Stimulated activated CD8-positive, alpha-beta memory T cell treated with anti-CD3 and anti-CD28 coated beads, Interleukin-2, amount 100 ng/mL, for 1 hour (primary cell): Measurements from ENCODE around the gene USHBP1.

ENCODE experiments used
- DNase-seq, 2 donors: peaks; one replicate each; pipeline ENCODE4 v3.0.0-alpha.2; 2020; ENCODE audit warnings: low read depth in 2 of 2

Gene USHBP1

DNA sequence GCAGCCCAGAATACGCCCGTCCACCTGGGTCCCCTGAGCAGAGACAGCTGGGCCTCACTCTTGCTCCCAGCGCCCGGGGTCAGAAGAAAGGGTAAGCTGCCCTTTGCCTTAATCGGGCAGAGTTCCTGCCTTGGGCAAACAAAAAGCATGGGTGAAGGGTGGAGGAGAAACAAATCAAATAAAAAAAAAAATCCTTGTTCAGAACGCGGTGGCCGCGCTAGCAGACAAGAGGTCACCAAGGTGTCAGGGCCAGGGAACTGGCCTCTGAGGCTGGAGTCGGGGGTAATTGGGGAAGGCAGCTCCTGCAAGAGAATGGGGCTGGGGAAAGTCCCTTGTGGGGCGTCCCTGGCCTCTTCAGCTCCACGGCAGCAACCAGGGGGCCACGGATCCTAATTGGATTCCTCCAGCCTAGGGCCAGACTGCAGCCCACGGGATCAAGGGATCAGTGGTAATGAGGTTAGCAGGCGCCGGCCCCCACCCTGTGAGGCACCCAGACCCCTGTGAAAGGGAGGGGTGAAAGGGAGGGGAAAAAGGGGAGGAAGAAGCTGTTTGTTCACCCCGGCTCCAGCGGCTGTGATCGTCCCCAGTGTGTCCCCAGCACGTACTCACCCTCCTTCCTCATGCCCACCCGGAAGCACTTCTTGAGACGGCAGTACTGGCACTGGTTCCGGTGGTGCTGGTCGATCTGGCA lies 24.3 kb downstream of the USHBP1 start:
- DNase-seq: no peak

DNA sequence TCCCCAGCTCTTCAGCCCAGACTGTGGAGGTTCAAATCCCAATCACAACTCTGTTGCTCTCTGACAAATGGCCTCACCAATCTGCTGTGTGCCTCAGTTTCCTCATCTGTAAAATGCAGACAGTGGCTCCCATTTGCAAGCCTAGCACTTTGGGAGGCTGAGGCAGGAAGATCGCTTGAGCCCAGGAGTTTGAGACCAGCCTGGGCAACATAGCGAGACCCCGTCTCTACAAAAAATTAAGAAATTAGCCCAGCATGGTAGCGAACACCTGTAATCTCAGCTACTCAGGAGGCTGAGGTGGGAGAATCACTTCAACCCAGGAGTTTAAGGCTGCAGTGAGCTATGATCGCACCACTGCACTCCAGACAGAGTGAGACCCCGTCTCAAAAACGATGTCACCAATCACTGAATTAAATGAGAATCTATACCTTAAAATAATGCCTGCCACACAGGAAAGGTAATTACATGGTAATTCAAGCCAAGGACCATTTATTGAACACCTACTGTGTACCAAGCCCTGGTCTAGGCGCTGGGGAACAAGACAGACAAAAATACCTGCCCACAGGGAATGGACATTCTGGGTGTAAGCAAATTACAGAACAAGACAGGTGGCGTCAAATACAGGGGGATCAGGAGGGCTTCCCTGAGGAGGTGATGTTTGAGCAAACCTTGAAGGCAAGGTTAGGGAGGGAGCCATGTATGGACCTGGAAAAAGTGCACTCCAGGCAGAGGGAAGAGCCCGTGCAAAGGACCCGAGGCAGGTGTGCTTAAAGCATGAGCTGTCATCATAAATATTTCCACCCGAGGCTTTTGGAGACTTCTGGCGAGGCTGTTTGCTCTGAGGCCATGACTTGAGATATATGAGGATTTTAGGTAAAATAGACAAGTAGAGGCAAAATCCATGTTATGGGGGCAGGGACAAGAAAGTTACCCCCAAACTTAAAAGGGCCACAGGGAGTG lies 26.5 kb downstream of the USHBP1 start:
- DNase-seq: no peak

DNA sequence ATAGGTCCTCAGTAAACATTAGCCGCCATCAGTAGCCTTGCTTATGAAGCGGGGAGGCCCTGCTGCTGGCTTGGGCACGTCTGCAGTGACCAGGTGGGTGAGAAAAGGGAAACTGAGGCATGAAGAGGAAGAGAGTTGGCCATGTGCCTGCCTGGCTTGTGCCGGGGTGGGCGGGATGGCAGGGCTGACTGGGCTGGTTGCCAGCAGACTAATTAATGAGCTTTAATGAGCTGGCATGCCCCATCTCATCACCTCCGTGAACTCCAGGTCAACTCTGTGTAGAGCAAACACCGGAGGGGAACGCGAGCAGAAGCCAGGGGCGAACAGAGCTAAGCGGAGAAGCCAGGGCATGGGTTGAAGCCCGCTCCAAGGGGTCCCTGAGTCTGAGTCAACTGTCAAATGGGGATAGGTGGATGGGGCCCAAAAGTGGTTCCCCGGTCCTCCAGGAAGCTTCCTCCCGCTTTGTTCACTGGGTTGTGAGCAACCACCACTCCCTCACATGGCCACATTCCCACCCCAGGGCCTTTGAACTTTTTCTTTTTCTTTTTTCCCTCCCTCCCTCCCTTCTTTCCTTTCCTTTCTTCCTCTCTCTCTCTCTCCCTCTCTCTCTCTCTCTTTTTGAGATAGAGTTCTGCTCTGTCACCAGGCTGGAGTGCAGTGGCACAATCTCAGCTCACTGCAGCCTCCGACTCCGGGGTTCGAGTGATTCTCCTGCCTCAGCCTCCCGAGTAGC lies 27.6 kb downstream of the USHBP1 start:
- DNase-seq: no peak

DNA sequence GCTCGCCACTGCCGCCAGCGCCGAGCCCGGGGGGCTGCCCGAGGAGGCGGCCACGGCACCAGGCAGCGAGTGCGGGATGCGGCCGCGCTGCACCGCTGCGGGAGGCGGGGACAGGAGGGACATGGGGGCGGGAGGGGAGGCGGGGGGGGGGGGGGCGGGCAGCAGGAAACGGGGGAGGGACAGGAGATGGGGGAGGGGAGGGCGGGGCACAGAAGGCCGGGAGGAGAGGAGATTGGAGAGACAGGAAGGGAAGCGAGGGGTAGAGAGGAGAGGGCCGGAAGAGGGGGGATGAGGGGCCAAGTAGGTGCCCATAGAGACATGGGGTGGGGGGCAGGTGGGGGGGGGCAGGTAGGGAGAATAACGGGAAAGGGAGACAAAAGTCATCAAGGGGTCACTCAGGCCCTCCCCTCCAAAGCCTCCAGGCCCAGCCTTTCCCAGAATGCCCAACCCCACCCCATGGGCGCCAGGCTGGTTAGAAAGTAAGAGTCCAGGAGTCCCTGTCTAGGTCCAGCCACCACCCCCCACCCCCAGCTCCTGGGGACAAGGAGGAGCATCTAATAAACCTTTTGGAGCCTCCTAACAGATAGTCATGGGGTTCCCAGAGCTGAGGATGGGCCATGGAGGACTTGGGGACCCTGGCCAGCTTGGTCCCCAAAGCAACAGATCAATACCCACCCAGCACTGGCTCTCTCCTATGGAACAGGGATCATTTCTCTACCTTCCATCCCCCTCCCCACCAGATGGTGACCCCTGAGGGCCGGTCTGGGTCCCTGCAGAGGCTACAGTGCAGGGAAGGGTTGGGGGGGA lies 28.4 kb downstream of the USHBP1 start:
- no peak for DNase-seq

DNA sequence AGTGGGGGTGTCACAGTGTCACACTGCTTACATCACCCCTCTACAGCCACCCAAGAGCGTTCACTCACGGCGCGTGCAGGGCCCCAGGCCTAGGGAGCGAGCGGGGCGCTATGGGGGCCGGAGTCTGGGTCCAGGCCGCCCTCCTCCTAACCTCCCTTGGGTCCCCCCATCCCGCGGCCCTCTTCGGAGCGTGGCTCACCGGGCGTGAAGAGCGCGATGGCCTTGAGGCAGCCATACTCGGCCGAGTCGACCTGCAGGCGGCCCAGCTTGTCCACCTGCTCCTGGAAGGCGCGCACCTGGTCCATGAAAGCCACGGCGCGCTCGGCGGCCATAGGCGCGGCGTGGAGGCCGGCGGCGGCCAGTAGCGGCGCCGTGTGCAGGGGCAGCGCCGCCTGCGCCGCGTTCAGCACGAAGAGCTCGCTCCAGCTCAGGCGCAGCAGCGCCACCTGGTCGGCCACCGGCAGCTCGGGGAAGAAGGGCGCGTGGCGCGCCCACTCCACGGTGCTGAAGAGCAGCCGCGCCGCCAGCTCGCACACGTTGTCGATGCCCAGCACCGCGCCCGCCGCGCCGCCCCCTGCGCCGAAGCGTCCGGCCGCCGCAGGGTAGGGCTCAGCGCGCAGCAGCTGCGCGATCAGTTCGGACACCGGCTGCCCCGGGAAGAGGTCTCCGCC lies 29.1 kb downstream of the USHBP1 start:
- peak; percentile 52 to 56 for DNase-seq

DNA sequence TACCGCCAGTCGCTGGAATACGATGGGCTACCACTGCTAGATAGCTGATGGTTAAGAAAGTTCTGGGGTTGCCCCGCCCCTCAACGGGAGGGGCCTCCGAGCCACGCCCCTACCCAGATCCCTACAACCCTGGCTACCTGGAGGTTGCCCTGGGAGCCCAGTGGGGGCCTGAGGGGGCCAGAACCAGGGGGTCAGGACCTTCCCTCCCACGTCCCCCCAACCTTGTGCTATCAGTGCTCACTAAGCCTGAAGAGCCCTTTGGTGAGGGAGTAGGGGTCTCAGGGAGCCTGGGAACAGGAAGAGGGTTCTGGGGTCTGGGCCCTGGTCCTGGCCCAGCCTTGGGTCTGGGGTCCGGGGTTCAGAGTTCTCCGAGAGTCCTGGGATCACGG lies 29.6 kb downstream of the USHBP1 start:
- DNase-seq: no peak

DNA sequence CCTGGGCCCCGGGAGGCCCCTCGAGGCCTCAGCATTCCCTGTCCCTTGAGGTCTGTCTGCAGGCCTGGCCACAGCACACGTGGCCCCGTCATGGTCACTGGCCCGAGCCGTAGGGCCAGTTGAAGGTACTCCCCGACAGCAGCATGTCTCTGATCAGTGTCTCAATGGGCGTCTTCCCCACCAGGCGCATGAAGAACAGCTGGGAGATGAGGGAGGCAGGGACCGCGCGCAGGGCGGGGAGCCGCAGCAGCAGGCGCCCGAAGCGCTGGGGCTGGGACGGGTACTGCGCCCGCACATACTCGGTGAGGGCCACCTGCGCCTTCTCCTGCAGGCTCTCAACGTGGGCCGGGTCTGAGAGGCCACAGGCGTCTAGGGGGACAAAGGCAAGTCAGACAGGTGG lies 32.3 kb downstream of the USHBP1 start:
- DNase-seq: no peak

DNA sequence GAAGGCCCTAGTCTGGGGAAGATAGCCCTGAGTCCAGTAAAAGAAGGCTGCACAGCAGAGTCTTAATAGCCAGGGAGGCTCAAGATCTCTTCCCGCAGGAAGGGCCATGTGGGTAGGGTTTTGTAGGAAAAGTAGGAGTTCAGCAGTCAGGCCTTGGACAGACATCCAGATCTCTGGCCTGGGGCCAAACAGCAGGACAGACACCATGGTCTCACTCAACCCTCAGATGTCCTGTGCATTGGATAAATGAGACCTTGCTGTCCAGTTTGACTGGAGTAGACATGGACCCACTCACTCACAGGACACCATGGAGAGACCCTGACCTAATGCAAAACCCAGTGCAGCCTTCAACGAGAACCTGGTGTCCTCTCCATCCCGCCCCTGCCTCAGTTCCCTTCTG lies 34.7 kb downstream of the USHBP1 start:
- DNase-seq: no peak

DNA sequence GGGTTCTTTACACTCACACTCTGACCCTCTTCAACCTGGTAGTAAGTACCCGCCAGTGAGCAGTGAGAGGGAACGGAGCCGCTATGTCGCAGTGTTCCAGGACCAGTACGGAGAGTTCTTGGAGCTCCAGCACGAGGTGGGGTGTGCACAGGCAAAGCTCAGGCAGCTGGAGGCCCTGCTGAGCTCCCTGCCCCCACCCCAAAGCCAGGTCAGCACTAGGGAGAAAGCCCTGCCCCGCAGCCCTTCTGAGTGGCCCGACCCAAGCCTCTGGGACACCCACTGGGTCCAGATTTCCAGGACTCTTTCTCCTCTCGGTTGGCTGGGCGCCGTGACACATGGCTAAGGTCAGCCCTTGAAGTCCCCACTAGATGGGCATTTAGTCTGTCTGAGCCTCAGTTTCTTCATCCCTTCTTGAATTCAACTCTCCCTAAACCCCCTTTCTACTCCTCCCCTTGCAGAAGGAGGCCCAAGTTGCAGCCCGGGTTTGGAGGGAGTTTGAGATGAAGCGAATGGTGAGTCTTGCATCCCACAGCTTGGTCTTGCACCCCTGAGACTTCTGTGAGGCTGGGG lies 36.7 kb downstream of the USHBP1 start:
- DNase-seq: no peak

DNA sequence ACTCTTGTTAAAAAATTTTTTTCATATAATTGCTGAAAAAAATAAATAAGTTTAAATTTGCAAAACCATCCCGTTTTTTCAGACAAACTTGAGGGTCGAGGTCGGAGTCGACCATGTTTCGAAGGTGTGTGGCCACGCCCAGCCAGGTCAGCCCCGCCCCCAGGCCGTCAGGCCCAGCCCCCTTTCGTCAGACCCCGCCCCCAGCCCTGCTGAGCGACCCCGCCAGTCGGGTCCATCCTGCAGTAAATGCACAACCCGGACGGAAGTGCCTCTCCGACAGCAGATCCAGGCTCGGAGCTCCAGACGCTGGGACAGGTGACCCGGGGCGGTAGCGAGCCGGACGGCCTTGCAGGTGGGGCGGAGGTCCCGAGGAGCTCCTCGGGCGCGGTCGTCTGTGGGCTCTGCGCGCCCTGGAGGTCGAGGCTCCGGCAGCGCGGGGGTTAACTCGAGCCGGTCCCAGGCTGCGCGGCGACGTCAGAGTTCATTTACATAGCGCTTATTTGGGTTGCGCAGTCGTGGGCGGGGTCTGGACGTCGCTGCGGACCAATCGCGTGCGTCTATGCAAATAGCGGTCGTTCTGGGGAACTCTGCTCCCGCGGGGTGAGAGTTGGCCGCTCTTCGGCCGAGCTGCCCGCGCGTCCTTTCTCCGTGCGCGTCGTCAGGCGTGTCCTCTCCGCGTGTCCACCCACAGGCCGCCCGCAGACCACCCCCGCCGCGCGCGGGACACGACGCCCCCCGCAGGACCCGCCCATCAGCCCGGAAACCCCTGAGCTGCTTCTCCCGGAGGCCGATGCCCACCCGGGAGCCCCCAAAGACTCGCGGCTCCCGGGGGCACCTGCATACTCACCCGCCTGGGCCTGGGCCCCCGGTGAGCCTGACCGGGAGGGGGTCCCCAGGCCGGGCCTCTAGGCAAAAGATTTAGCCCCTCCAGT lies 38.3 kb downstream of the USHBP1 start, which contains the start of gene OCEL1:
Gene OCEL1 (plus strand): TSS at position 225 of the 932 bp plus-strand sequence. CDS start 22 bp downstream, at position 247.
- DNase-seq: peak; percentile 90 to 95

DNA sequence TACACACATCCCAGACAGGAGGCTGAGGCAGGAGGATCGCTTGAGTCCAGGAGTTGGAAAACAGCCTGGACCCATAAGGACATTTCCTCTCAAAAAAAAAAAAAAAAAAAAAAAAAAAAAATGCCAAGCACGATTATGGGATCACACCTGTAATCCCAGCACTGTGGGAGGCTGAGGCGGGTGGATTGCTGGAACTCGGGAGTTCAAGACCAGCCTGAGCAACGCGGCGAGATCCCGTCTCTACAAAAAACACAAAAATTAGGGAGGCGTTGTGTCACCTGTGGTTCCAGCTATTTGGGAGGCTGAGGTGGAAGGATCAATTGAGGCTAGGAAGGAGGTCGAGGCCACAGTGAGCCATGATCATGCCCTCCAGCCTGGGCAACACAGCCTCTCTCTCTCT lies 39.5 kb downstream of the USHBP1 start:
- no peak for DNase-seq

DNA sequence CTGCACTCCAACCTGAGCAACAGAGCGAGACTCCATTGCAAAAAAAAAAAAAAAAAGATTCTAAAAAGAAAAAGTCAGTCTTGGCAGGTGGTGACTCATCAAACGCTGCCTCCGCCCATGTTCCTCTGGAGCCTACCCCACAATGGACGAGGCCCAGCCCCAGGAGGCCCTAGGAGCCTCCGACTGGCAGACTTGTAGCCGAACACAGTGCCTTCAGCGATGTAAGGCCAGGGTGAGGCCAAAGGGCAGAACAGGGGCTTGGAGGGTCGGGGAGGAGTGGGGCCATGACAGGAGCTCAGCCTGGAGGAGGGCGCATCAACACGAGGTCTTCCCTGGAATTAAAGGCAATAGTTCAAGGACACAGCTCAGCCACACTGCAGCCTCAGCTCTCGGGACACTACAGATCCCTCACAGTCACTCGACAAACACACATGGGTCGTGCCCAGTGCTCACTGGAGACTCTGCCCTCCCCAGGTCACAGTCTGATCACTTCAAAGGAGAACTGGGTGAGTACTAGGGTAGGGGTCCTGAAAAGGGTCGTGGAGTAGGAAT lies 44.3 kb downstream of the USHBP1 start:
- no peak for DNase-seq

DNA sequence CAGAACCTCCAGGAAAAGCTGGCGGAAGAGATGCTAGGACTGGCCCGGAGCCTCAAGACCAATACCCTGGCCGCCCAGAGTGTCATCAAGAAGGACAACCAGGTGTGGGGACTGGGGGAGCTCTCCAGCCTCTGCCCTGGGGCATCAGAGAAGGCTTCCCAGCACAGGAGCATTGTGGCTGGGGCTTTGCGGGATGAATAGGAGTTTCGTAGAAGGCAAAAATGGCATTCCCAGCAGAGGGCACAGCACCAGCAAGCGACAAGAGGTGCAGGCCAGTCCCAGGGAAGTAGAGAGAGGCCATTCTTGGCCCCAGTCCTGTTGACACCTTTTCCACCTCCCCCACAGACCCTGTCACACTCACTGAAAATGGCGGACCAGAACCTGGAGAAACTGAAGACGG lies 45.3 kb downstream of the USHBP1 start:
- DNase-seq: no peak

DNA sequence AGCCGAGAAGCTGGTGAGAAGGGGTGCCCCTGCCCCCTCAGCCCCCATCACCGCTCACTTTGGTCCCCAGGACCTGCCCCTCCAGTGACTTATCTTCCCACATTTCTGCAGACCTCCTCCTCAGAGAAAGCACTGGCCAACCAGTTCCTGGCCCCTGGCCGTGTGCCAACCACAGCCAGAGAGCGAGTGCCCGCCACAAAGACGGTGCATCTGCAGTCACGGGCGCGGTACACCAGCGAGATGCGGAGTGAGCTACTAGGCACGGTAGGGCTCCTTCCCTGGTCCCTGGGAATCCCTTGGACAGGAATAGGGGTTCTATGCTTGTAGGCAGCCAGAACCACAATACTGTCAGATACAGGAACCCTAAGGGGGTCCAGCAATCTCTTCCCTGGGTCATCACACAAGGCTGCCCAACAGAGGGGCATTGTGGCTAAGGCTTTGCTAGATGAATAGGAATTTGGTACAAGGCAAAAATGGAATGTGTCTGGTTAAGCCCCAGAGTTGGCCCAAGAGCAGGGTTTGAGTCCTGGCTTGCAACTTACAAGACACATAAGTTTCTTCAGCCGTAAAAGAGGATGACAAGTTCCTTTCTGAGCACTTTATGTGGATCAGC lies 48.4 kb downstream of the USHBP1 start:
- no peak for DNase-seq

DNA sequence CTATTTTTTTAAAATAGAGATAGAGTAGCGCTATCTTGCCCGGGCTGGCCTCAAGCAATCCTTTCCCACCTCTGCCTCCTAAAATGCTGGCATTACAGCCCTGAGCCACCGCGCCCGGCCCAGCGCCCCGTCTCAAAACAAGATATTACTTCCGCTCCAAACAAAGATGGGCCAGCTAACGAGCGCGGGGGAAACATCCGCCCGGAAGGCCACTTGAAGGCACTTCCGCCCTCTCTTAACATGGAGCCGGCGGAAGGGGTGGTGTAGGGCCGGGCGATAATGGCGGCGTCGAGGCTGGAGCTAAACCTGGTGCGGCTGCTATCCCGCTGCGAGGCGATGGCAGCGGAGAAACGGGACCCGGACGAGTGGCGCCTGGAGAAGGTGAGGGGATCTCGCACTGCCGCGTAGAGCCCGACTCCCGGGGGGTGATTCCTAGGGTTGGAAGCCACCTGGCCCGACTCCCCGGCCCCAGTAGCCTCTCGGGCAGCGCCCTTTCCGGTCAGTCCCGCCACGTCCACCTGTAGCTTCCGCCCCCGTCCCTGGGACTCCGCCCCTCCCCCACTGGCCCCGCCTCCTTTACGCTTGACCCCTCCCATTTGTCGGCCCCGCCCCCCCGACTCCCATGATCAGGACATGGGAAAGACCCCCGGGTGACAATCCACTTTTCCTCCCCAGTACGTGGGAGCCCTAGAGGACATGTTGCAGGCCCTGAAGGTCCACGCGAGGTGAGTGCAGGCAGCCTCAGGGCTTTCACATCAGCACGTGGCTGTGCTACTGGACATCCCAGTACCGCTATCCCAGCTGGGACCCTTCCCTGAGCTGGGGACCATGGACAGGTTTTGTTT lies 49.2 kb downstream of the USHBP1 start, which contains the start of gene USE1:
Gene USE1 (plus strand): TSS at position 231 of the 845 bp plus-strand sequence. CDS start 49 bp downstream, at position 280.
- peak; percentile 71 to 76 for DNase-seq

DNA sequence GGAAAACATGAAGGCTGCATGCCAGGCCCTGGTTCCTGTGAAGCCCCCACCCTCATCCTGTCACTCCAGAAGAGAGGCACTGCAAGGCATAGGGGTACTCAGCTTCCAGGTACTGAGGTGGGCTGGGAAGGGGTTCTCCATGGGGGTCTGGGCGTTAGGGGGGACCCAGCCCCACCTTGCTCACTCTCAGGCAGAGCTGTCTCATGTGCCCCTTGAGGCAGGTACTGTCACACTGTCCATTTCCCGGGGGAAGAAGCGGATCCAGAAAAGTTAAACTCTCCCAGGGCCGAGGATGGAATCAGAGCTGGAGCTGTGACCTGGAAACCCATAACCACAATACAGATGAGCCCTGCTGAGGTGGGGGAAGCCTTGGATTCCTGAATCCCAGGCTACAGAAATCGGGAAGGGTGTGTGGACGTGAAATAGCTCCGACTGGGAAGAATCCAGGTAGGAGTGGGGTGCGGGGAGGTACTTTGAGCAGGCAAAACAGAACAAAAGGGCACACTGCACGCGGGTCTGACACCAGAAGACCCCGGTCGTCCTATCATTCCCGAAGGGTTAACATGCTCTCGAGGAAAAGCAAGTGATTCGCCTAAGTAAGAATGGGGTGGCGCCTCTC lies 49.9 kb downstream of the USHBP1 start:
- no peak for DNase-seq

DNA sequence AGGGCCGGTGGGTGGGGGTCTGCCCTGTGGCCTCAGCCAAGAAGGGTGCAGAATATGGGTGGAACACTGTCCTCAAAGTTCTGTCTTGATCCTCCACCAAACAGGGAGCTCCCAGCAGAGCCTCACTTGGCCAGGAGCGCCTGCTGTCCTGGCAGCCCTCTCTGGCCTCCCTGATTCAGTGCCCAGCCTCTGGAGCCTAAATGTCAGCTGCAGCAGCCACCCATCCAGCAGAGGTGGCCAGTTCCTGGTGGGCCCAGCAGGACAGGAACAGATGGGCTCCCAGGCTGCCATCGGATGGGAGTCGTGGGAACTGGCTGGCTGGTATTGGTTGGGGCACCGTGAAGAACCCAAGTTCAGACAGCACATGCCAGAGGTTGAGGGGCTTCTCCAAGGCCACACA lies 51.2 kb downstream of the USHBP1 start:
- DNase-seq: no peak
